ENCODE data around the gene TMEM51.
A peak's percentile ranks its signal among the peaks of the same experiment; 100 is the strongest.

TMEM51 gene

GRCh38 chr1:15139654-15140350 is 13.7 kb upstream of the TMEM51 start:
- H3K79me2 ChIP-seq (ENCODE audit: control insufficient read depth, insufficient read depth, low read length, poor library complexity), result no peaks in the 10 kb centered on the region
- no peak overlapping the region for H2BK12ac ChIP-seq (ENCODE audit: low read length)
- peak overlapping the region; percentile 18 for H3K4me2 ChIP-seq (ENCODE audit: low read length)
- H3K9ac ChIP-seq (ENCODE audit: low read length), result no peak overlapping the region
- H4K12ac ChIP-seq (ENCODE audit: low read depth, low read length), result no peak overlapping the region
- no peak overlapping the region for H2AFZ ChIP-seq (ENCODE audit: insufficient read depth, low read length, poor library complexity)
- no peak overlapping the region for H2BK120ac ChIP-seq (ENCODE audit: insufficient read depth, low read length, poor library complexity)
- no peak overlapping the region for H2AK5ac ChIP-seq (ENCODE audit: low read length)
- H3K14ac ChIP-seq (ENCODE audit: low read length), result no peak overlapping the region
- H3K4ac ChIP-seq (ENCODE audit: low read depth, low read length), result no peak overlapping the region
- H2BK5ac ChIP-seq (ENCODE audit: low read depth, low read length, poor library complexity), result no peak overlapping the region
- H3K79me1 ChIP-seq (ENCODE audit: low read length), result peaks cover 5% of the 10 kb centered on the region
- H3K27ac ChIP-seq (ENCODE audit: low read depth, low read length), result peak overlapping the region; percentile 80
- WGBS (ENCODE audit: extremely low coverage, insufficient coverage, insufficient read length), result no CpG with 5 or more reads among the region's 15 CpGs
- DNase-seq, result peak; percentile 99
- H3K4me3 ChIP-seq (ENCODE audit: low read depth, low read length), result no peak overlapping the region
- no peak overlapping the region for H3K23ac ChIP-seq (ENCODE audit: low read length)
- no peaks in the 10 kb centered on the region for H3K9me3 ChIP-seq (ENCODE audit: insufficient read depth, low read depth, low read length)
- H3K18ac ChIP-seq (ENCODE audit: low read length), result no peak overlapping the region
- H4K91ac ChIP-seq (ENCODE audit: low read depth, low read length), result no peak overlapping the region
- H4K8ac ChIP-seq (ENCODE audit: low read depth, low read length), result no peak overlapping the region
- no peaks in the 10 kb centered on the region for H3K27me3 ChIP-seq (ENCODE audit: insufficient read depth, low read length)
- no peaks in the 10 kb centered on the region for H3K36me3 ChIP-seq (ENCODE audit: control insufficient read depth in 1 of 2, insufficient read depth in 2 of 2, low read length in 2 of 2)
- peaks cover 18% of the 10 kb centered on the region in 2 experiments for H3K4me1 ChIP-seq (ENCODE audit: control insufficient read depth in 1 of 2, insufficient read depth in 2 of 2, low read length in 2 of 2)

- Histone ChIP-seq H4K8ac (ENCODE audit: low read depth, low read length) (no peak overlapping the region), H3K27me3 (ENCODE audit: insufficient read depth, low read length) (no peaks in the 10 kb centered on the region), H3K14ac (ENCODE audit: low read length) (no peak overlapping the region), H3K4me3 (ENCODE audit: low read depth, low read length) (no peak overlapping the region), H3K36me3 (ENCODE audit: control insufficient read depth in 1 of 2, insufficient read depth in 2 of 2, low read length in 2 of 2) (no peaks in the 10 kb centered on the region), H3K18ac (ENCODE audit: low read length) (no peak overlapping the region), H4K91ac (ENCODE audit: low read depth, low read length) (no peak overlapping the region), H2AK5ac (ENCODE audit: low read length) (no peak overlapping the region), H3K79me2 (ENCODE audit: control insufficient read depth, insufficient read depth, low read length, poor library complexity) (no peaks in the 10 kb centered on the region), H3K27ac (ENCODE audit: low read depth, low read length) (no peak overlapping the region), H3K23ac (ENCODE audit: low read length) (no peak overlapping the region), H2AFZ (ENCODE audit: insufficient read depth, low read length, poor library complexity) (no peak overlapping the region), H3K4ac (ENCODE audit: low read depth, low read length) (no peak overlapping the region), H3K9ac (ENCODE audit: low read length) (no peak overlapping the region), H4K12ac (ENCODE audit: low read depth, low read length) (no peak overlapping the region), H2BK12ac (ENCODE audit: low read length) (peak overlapping the region; percentile 45), H3K4me2 (ENCODE audit: low read length) (no peak overlapping the region), H2BK5ac (ENCODE audit: low read depth, low read length, poor library complexity) (no peak overlapping the region), H3K79me1 (ENCODE audit: low read length) (peaks cover 5% of the 10 kb centered on the region), H2BK120ac (ENCODE audit: insufficient read depth, low read length, poor library complexity) (no peak overlapping the region), H3K9me3 (ENCODE audit: insufficient read depth, low read depth, low read length) (no peaks in the 10 kb centered on the region), H3K4me1 (ENCODE audit: control insufficient read depth in 1 of 2, insufficient read depth in 2 of 2, low read length in 2 of 2) (peaks cover 25 to 28% of the 10 kb centered on the region in 2 experiments)
- WGBS (ENCODE audit: extremely low coverage, insufficient coverage, insufficient read length), result no CpG with 5 or more reads among the region's 6 CpGs
- DNase-seq, result no peak
Observed at GRCh38 chr1:15141935-15142539, 11.5 kb upstream of the TMEM51 start.

- no peak overlapping the region for H3K9ac ChIP-seq (ENCODE audit: low read length)
- H4K91ac ChIP-seq (ENCODE audit: low read depth, low read length), result no peak overlapping the region
- H3K18ac ChIP-seq (ENCODE audit: low read length), result no peak overlapping the region
- WGBS (ENCODE audit: extremely low coverage, insufficient coverage, insufficient read length), result no CpG with 5 or more reads among the region's 2 CpGs
- no peak overlapping the region for H3K4me2 ChIP-seq (ENCODE audit: low read length)
- H3K36me3 ChIP-seq (ENCODE audit: control insufficient read depth in 1 of 2, insufficient read depth in 2 of 2, low read length in 2 of 2), result no peaks in the 10 kb centered on the region
- no peak overlapping the region for H2BK12ac ChIP-seq (ENCODE audit: low read length)
- no peak overlapping the region for H3K23ac ChIP-seq (ENCODE audit: low read length)
- no peaks in the 10 kb centered on the region for H3K27me3 ChIP-seq (ENCODE audit: insufficient read depth, low read length)
- H4K8ac ChIP-seq (ENCODE audit: low read depth, low read length), result no peak overlapping the region
- no peak overlapping the region for H2AK5ac ChIP-seq (ENCODE audit: low read length)
- peaks cover 18 to 23% of the 10 kb centered on the region in 2 experiments for H3K4me1 ChIP-seq (ENCODE audit: control insufficient read depth in 1 of 2, insufficient read depth in 2 of 2, low read length in 2 of 2)
- no peak overlapping the region for H3K14ac ChIP-seq (ENCODE audit: low read length)
- H2BK120ac ChIP-seq (ENCODE audit: insufficient read depth, low read length, poor library complexity), result no peak overlapping the region
- no peak for DNase-seq
- peaks cover 4% of the 10 kb centered on the region for H3K79me1 ChIP-seq (ENCODE audit: low read length)
- H3K9me3 ChIP-seq (ENCODE audit: insufficient read depth, low read depth, low read length), result peaks cover 2% of the 10 kb centered on the region
- H2AFZ ChIP-seq (ENCODE audit: insufficient read depth, low read length, poor library complexity), result no peak overlapping the region
- H2BK5ac ChIP-seq (ENCODE audit: low read depth, low read length, poor library complexity), result no peak overlapping the region
- no peak overlapping the region for H4K12ac ChIP-seq (ENCODE audit: low read depth, low read length)
- H3K27ac ChIP-seq (ENCODE audit: low read depth, low read length), result no peak overlapping the region
- no peak overlapping the region for H3K4ac ChIP-seq (ENCODE audit: low read depth, low read length)
- no peaks in the 10 kb centered on the region for H3K79me2 ChIP-seq (ENCODE audit: control insufficient read depth, insufficient read depth, low read length, poor library complexity)
- H3K4me3 ChIP-seq (ENCODE audit: low read depth, low read length), result no peak overlapping the region
Observed at GRCh38 chr1:15145327-15145726, 8.2 kb upstream of the TMEM51 start.

- H2AFZ ChIP-seq (ENCODE audit: insufficient read depth, low read length, poor library complexity), result no peak overlapping the region
- H3K4me3 ChIP-seq (ENCODE audit: low read depth, low read length), result no peak overlapping the region
- H4K12ac ChIP-seq (ENCODE audit: low read depth, low read length), result no peak overlapping the region
- no peak overlapping the region for H3K4ac ChIP-seq (ENCODE audit: low read depth, low read length)
- DNase-seq, result no peak
- no peak overlapping the region for H3K4me2 ChIP-seq (ENCODE audit: low read length)
- peaks cover 10 to 21% of the 10 kb centered on the region in 2 experiments for H3K4me1 ChIP-seq (ENCODE audit: control insufficient read depth in 1 of 2, insufficient read depth in 2 of 2, low read length in 2 of 2)
- H4K91ac ChIP-seq (ENCODE audit: low read depth, low read length), result peak overlapping the region; percentile 7
- no peak overlapping the region for H4K8ac ChIP-seq (ENCODE audit: low read depth, low read length)
- peaks cover 2% of the 10 kb centered on the region for H3K79me1 ChIP-seq (ENCODE audit: low read length)
- WGBS (ENCODE audit: extremely low coverage, insufficient coverage, insufficient read length), result no CpG with 5 or more reads among the region's 4 CpGs
- H2BK12ac ChIP-seq (ENCODE audit: low read length), result no peak overlapping the region
- H3K27ac ChIP-seq (ENCODE audit: low read depth, low read length), result no peak overlapping the region
- H3K9ac ChIP-seq (ENCODE audit: low read length), result no peak overlapping the region
- H3K14ac ChIP-seq (ENCODE audit: low read length), result no peak overlapping the region
- no peak overlapping the region for H2BK5ac ChIP-seq (ENCODE audit: low read depth, low read length, poor library complexity)
- no peak overlapping the region for H3K18ac ChIP-seq (ENCODE audit: low read length)
- no peak overlapping the region for H3K23ac ChIP-seq (ENCODE audit: low read length)
- H3K36me3 ChIP-seq (ENCODE audit: control insufficient read depth in 1 of 2, insufficient read depth in 2 of 2, low read length in 2 of 2), result no peaks in the 10 kb centered on the region
- peaks cover 2% of the 10 kb centered on the region for H3K9me3 ChIP-seq (ENCODE audit: insufficient read depth, low read depth, low read length)
- no peaks in the 10 kb centered on the region for H3K79me2 ChIP-seq (ENCODE audit: control insufficient read depth, insufficient read depth, low read length, poor library complexity)
- no peaks in the 10 kb centered on the region for H3K27me3 ChIP-seq (ENCODE audit: insufficient read depth, low read length)
- H2AK5ac ChIP-seq (ENCODE audit: low read length), result no peak overlapping the region
- no peak overlapping the region for H2BK120ac ChIP-seq (ENCODE audit: insufficient read depth, low read length, poor library complexity)
Observed at GRCh38 chr1:15146142-15146680, 7.3 kb upstream of the TMEM51 start.
